Muscle layer of colon (tissue), 2 donors: Measurements from ENCODE around the gene TPD52L1.
A peak's percentile ranks its signal among the peaks of the same experiment; 100 is the strongest.

ENCODE experiments used
- H3K27ac ChIP-seq: one replicate; pipeline ENCODE4 v1.7.0; 2013; ENCODE audit warnings: low read depth, mild to moderate bottlenecking, low read length, moderate library complexity
- H3K27me3 ChIP-seq, 2 donors: one replicate each; pipeline ENCODE4 v1.7.0; 2013; ENCODE audit warnings: low read length in 2 of 2, mild to moderate bottlenecking in 2 of 2; ENCODE audit not compliant: insufficient read depth in 2 of 2, control insufficient read depth in 1 of 2
- H3K36me3 ChIP-seq: one replicate; pipeline ENCODE4 v1.7.0; 2013; ENCODE audit warnings: mild to moderate bottlenecking, low read length; ENCODE audit not compliant: insufficient read depth
- H3K4me1 ChIP-seq: one replicate; pipeline ENCODE4 v1.7.0; 2013; ENCODE audit warnings: mild to moderate bottlenecking, low read length; ENCODE audit not compliant: insufficient read depth
- H3K4me3 ChIP-seq, 2 donors: one replicate each; pipeline ENCODE4 v1.7.0; 2013; ENCODE audit warnings: low read length in 2 of 2, low read depth in 1 of 2, mild to moderate bottlenecking in 1 of 2, moderate library complexity in 1 of 2
- H3K9ac ChIP-seq: one replicate; pipeline ENCODE4 v1.7.0; 2013; ENCODE audit warnings: low read length
- H3K9me3 ChIP-seq: one replicate; pipeline ENCODE4 v1.7.0; 2013; ENCODE audit warnings: mild to moderate bottlenecking, low read length
- donor health status: abdominal sarcoma.
- donor health status: Adenocarcinoma of cecum.

The TPD52L1 gene

GRCh38 chr6:125183391-125183790 lies 29.8 kb downstream of the TPD52L1 start:
- no peak overlapping the region for H3K27ac ChIP-seq
- H3K4me1 ChIP-seq: peaks cover 10% of the 10 kb centered on the region
- H3K9me3 ChIP-seq: no peaks in the 10 kb centered on the region
- H3K27me3 ChIP-seq: no peaks in the 10 kb centered on the region
- no peak overlapping the region for H3K9ac ChIP-seq
- no peak overlapping the region for H3K4me3 ChIP-seq
- H3K36me3 ChIP-seq: no peaks in the 10 kb centered on the region

- Histone ChIP-seq H3K36me3 (no peaks in the 10 kb centered on the region), H3K9ac (no peak overlapping the region), H3K4me1 (peaks cover 7% of the 10 kb centered on the region), H3K27ac (no peak overlapping the region), H3K4me3 (no peak overlapping the region), H3K27me3 (no peaks in the 10 kb centered on the region), H3K9me3 (no peaks in the 10 kb centered on the region)
These were observed 34.5 kb downstream of the TPD52L1 start for GRCh38 chr6:125188037-125188436.

- Histone ChIP-seq H3K9me3 (no peaks in the 10 kb centered on the region), H3K27me3 (no peaks in the 10 kb centered on the region), H3K36me3 (no peaks in the 10 kb centered on the region), H3K4me3 (no peak overlapping the region), H3K27ac (no peak overlapping the region), H3K9ac (no peak overlapping the region), H3K4me1 (peaks cover 7% of the 10 kb centered on the region)
These were observed 35.1 kb downstream of the TPD52L1 start for GRCh38 chr6:125188594-125189203.

GRCh38 chr6:125189494-125189893 lies 35.9 kb downstream of the TPD52L1 start:
- Histone ChIP-seq H3K4me3 (no peak overlapping the region), H3K4me1 (peaks cover 7% of the 10 kb centered on the region), H3K27me3 (no peaks in the 10 kb centered on the region), H3K36me3 (no peaks in the 10 kb centered on the region), H3K9ac (no peak overlapping the region), H3K9me3 (no peaks in the 10 kb centered on the region), H3K27ac (no peak overlapping the region)

- Histone ChIP-seq H3K9me3 (no peaks in the 10 kb centered on the region), H3K36me3 (no peaks in the 10 kb centered on the region), H3K4me1 (peaks cover 12% of the 10 kb centered on the region), H3K27ac (no peak overlapping the region), H3K27me3 (no peaks in the 10 kb centered on the region), H3K9ac (no peak overlapping the region), H3K4me3 (no peak overlapping the region)
These were observed 37.1 kb downstream of the TPD52L1 start for GRCh38 chr6:125190667-125191066.

- Histone ChIP-seq H3K4me3 (no peak overlapping the region), H3K27ac (no peak overlapping the region), H3K4me1 (peaks cover 26% of the 10 kb centered on the region), H3K9me3 (no peaks in the 10 kb centered on the region), H3K9ac (no peak overlapping the region), H3K27me3 (no peaks in the 10 kb centered on the region), H3K36me3 (no peaks in the 10 kb centered on the region)
These were observed 38.5 kb downstream of the TPD52L1 start for GRCh38 chr6:125191916-125192609.

GRCh38 chr6:125192610-125192930 lies 39.0 kb downstream of the TPD52L1 start:
- Histone ChIP-seq H3K27ac (no peak overlapping the region), H3K4me1 (peaks cover 30% of the 10 kb centered on the region), H3K27me3 (no peaks in the 10 kb centered on the region), H3K9me3 (no peaks in the 10 kb centered on the region), H3K36me3 (no peaks in the 10 kb centered on the region), H3K9ac (no peak overlapping the region), H3K4me3 (no peak overlapping the region)

GRCh38 chr6:125193208-125193607 lies 39.6 kb downstream of the TPD52L1 start:
- H3K36me3 ChIP-seq: no peaks in the 10 kb centered on the region
- no peak overlapping the region for H3K27ac ChIP-seq
- H3K4me1 ChIP-seq: peaks cover 37% of the 10 kb centered on the region
- no peak overlapping the region for H3K9ac ChIP-seq
- no peak overlapping the region for H3K4me3 ChIP-seq
- no peaks in the 10 kb centered on the region for H3K9me3 ChIP-seq
- H3K27me3 ChIP-seq: no peaks in the 10 kb centered on the region

GRCh38 chr6:125194941-125195340 lies 41.4 kb downstream of the TPD52L1 start:
- no peak overlapping the region for H3K4me3 ChIP-seq
- no peaks in the 10 kb centered on the region for H3K9me3 ChIP-seq
- H3K27me3 ChIP-seq: no peaks in the 10 kb centered on the region
- H3K36me3 ChIP-seq: no peaks in the 10 kb centered on the region
- H3K9ac ChIP-seq: no peak overlapping the region
- no peak overlapping the region for H3K27ac ChIP-seq
- H3K4me1 ChIP-seq: peaks cover 39% of the 10 kb centered on the region

DNA sequence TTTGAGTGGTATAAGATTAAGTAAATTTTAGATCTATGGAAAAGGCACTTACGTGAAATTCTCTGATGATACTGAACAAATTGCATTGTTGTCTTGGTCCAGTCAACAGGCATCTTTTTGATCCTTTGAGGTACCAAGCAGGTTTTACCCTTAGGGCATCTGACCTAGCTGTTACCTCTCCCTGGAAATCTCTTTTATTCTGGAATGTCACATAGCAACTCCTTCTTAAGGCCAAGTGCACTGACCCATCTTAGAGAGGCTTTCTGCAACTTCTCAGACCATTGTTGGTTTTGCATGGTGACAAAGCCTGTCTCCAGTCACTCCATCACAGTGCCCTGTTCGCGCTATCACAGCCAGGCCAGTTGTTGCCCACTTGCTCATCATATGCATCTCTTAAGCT lies 42.0 kb downstream of the TPD52L1 start:
- H3K4me1 ChIP-seq: peaks cover 39% of the 10 kb centered on the region
- H3K27ac ChIP-seq: no peak overlapping the region
- H3K9ac ChIP-seq: no peak overlapping the region
- no peaks in the 10 kb centered on the region for H3K36me3 ChIP-seq
- no peak overlapping the region for H3K4me3 ChIP-seq
- H3K9me3 ChIP-seq: no peaks in the 10 kb centered on the region
- H3K27me3 ChIP-seq: no peaks in the 10 kb centered on the region

DNA sequence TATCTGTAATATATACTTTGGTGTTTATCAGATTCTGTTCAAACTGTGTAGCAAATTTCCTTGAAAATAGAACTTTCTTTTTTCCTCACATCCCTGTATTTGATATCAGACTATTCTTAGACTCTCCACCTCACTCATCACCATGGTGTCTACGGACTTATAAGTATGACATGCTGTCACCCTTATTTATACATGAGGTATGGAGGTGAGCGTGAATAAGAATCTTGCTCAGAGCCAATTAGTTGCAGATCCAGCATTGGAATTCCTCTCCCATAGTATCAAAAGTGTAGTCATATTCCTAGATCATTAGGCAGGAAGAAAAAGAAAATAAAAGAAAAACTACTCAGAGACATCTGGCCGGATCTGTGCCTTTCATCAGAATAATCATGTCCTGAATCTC lies 43.0 kb downstream of the TPD52L1 start:
- H3K9ac ChIP-seq: no peak overlapping the region
- peak overlapping the region; percentile 16 for H3K27ac ChIP-seq
- H3K4me3 ChIP-seq: no peak overlapping the region
- H3K27me3 ChIP-seq: no peaks in the 10 kb centered on the region
- H3K9me3 ChIP-seq: no peaks in the 10 kb centered on the region
- no peaks in the 10 kb centered on the region for H3K36me3 ChIP-seq
- H3K4me1 ChIP-seq: peaks cover 41% of the 10 kb centered on the region

- H3K27ac ChIP-seq: peak overlapping the region; percentile 16
- peaks cover 42% of the 10 kb centered on the region for H3K4me1 ChIP-seq
- H3K9me3 ChIP-seq: no peaks in the 10 kb centered on the region
- H3K36me3 ChIP-seq: no peaks in the 10 kb centered on the region
- no peak overlapping the region for H3K9ac ChIP-seq
- no peak overlapping the region for H3K4me3 ChIP-seq
- no peaks in the 10 kb centered on the region for H3K27me3 ChIP-seq
These were observed 44.3 kb downstream of the TPD52L1 start for GRCh38 chr6:125197795-125198269.
